ENCODE results near the gene USP3. TPM values are rescaled to one million over a fixed set of nuclear protein-coding genes. Genes with fewer than 3 reads are reported as not detected.

USP3 gene
- total RNA-seq, 1 donor from 2014 or later = 39.5 TPM

- no peak overlapping the region for H3K4me3 ChIP-seq
- H3K27ac ChIP-seq = no peak overlapping the region
- intact Hi-C loops (cut with DNase I) = no loop called here
- TF ChIP-seq CTCF (IDR thresholded peaks at IDR 0.05) (no peak), POLR2AphosphoS5 (IDR thresholded peaks at IDR 0.05; ENCODE audit: insufficient read depth in 1 of 2, low read depth in 1 of 2) (no peak), POLR2A (IDR thresholded peaks at IDR 0.05) (no peak)
- no peaks in the 10 kb centered on the region for H3K36me3 ChIP-seq
- peaks cover 30% of the 10 kb centered on the region for H3K4me1 ChIP-seq
- no peak for DNase-seq (ENCODE audit: extremely low spot score in 2 of 2)
- no peaks in the 10 kb centered on the region for H3K27me3 ChIP-seq
- H3K9me3 ChIP-seq = no peaks in the 10 kb centered on the region
Observed at GRCh38 chr15:63460210-63461155, 43.9 kb upstream of the USP3 start.

- Histone ChIP-seq H3K27ac (no peak overlapping the region), H3K9me3 (no peaks in the 10 kb centered on the region), H3K36me3 (no peaks in the 10 kb centered on the region), H3K4me3 (no peak overlapping the region), H3K4me1 (peaks cover 34% of the 10 kb centered on the region), H3K27me3 (no peaks in the 10 kb centered on the region)
- TF ChIP-seq POLR2AphosphoS5 (IDR thresholded peaks at IDR 0.05; ENCODE audit: insufficient read depth in 1 of 2, low read depth in 1 of 2) (no peak), POLR2A (IDR thresholded peaks at IDR 0.05) (no peak), CTCF (IDR thresholded peaks at IDR 0.05) (no peak)
- intact Hi-C loops (cut with DNase I) = no loop called here
- DNase-seq (ENCODE audit: extremely low spot score in 2 of 2) = no peak
Observed at GRCh38 chr15:63461230-63461985, 43.0 kb upstream of the USP3 start.

GRCh38 chr15:63462088-63462487 lies 42.3 kb upstream of the USP3 start:
- no peak for TF ChIP-seq CTCF (IDR thresholded peaks at IDR 0.05)
- TF ChIP-seq POLR2AphosphoS5 (IDR thresholded peaks at IDR 0.05; ENCODE audit: insufficient read depth in 1 of 2, low read depth in 1 of 2) = no peak
- TF ChIP-seq POLR2A (IDR thresholded peaks at IDR 0.05) = no peak
- Histone ChIP-seq H3K4me1 (peaks cover 41% of the 10 kb centered on the region), H3K27me3 (no peaks in the 10 kb centered on the region), H3K27ac (no peak overlapping the region), H3K4me3 (no peak overlapping the region), H3K9me3 (no peaks in the 10 kb centered on the region), H3K36me3 (no peaks in the 10 kb centered on the region)
- intact Hi-C loops (cut with DNase I) = no loop called here
- DNase-seq (ENCODE audit: extremely low spot score in 2 of 2) = no peak

- Histone ChIP-seq H3K9me3 (no peaks in the 10 kb centered on the region), H3K36me3 (no peaks in the 10 kb centered on the region), H3K27ac (no peak overlapping the region), H3K4me3 (no peak overlapping the region), H3K27me3 (no peaks in the 10 kb centered on the region), H3K4me1 (peaks cover 41% of the 10 kb centered on the region)
- DNase-seq (ENCODE audit: extremely low spot score in 2 of 2) = no peak
- intact Hi-C loops (cut with DNase I) = no loop called here
- no peak for TF ChIP-seq CTCF (IDR thresholded peaks at IDR 0.05)
- no peak for TF ChIP-seq POLR2A (IDR thresholded peaks at IDR 0.05)
- no peak for TF ChIP-seq POLR2AphosphoS5 (IDR thresholded peaks at IDR 0.05; ENCODE audit: insufficient read depth in 1 of 2, low read depth in 1 of 2)
Observed at GRCh38 chr15:63463036-63463435, 41.4 kb upstream of the USP3 start.
